Ishikawa (cell line): Measurements from ENCODE around the gene FADS1.

ENCODE experiments used
- CEBPB ChIP-seq: IDR thresholded peaks from 2 replicates; pipeline ENCODE4 v1.6.1; 2012
- CREB1 ChIP-seq: IDR thresholded peaks from 2 replicates; pipeline ENCODE4 v1.6.1; 2012; ENCODE audit warnings: low read depth
- EGR1 ChIP-seq: IDR thresholded peaks from 2 replicates; pipeline ENCODE4 v1.6.1; 2012
- NFIC ChIP-seq: IDR thresholded peaks from 2 replicates; pipeline ENCODE4 v1.6.1; 2012
- RAD21 ChIP-seq: IDR thresholded peaks from 2 replicates; pipeline ENCODE4 v1.6.1; 2012; ENCODE audit warnings: low read depth
- TAF1 ChIP-seq: IDR thresholded peaks from 2 replicates; pipeline ENCODE4 v1.6.1; 2012; ENCODE audit warnings: low read depth, mild to moderate bottlenecking
- TEAD4 ChIP-seq: IDR thresholded peaks from 2 replicates; pipeline ENCODE4 v1.6.1; 2012
- USF1 ChIP-seq: IDR thresholded peaks from 2 replicates; pipeline ENCODE4 v1.6.1; 2012
- TF ChIP-seq, protein P1 (sequence below): IDR thresholded peaks from 2 replicates; pipeline ENCODE4 v1.6.1; 2012; ENCODE audit warnings: low read depth, mild to moderate bottlenecking
- TF ChIP-seq, protein P2 (sequence below): IDR thresholded peaks from 2 replicates; pipeline ENCODE4 v1.6.1; 2012

DNA sequence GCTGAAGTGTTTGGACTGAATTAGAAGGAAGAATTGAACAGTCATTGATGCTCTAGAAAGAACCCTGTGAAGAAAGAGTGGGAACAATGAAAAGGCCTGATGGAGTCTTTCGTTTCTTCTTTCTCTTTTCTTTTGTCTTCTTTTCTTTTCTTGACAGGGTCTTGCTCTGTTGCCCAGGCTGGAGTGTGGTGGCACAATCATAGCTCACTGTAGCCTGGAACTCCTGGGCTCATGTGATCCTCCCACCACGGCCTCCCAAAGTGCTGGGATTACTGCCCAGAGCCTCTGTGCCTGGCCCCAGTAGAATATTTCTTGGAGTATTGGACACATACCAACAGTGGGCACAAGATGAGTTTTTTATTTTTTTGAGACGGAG lies 23.0 kb downstream of the FADS1 start:
- TF ChIP-seq, protein P1, sequence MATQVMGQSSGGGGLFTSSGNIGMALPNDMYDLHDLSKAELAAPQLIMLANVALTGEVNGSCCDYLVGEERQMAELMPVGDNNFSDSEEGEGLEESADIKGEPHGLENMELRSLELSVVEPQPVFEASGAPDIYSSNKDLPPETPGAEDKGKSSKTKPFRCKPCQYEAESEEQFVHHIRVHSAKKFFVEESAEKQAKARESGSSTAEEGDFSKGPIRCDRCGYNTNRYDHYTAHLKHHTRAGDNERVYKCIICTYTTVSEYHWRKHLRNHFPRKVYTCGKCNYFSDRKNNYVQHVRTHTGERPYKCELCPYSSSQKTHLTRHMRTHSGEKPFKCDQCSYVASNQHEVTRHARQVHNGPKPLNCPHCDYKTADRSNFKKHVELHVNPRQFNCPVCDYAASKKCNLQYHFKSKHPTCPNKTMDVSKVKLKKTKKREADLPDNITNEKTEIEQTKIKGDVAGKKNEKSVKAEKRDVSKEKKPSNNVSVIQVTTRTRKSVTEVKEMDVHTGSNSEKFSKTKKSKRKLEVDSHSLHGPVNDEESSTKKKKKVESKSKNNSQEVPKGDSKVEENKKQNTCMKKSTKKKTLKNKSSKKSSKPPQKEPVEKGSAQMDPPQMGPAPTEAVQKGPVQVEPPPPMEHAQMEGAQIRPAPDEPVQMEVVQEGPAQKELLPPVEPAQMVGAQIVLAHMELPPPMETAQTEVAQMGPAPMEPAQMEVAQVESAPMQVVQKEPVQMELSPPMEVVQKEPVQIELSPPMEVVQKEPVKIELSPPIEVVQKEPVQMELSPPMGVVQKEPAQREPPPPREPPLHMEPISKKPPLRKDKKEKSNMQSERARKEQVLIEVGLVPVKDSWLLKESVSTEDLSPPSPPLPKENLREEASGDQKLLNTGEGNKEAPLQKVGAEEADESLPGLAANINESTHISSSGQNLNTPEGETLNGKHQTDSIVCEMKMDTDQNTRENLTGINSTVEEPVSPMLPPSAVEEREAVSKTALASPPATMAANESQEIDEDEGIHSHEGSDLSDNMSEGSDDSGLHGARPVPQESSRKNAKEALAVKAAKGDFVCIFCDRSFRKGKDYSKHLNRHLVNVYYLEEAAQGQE: no peak
- TF ChIP-seq NFIC: no peak
- TF ChIP-seq, protein P2, sequence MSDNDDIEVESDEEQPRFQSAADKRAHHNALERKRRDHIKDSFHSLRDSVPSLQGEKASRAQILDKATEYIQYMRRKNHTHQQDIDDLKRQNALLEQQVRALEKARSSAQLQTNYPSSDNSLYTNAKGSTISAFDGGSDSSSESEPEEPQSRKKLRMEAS: no peak
- no peak for TF ChIP-seq EGR1
- no peak for TF ChIP-seq TAF1
- no peak for TF ChIP-seq CREB1
- no peak for TF ChIP-seq RAD21
- TF ChIP-seq USF1: no peak
- TF ChIP-seq TEAD4: no peak
- TF ChIP-seq CEBPB: no peak
